Stimulated activated naive CD4-positive, alpha-beta T cell treated with Interleukin-2 at 50 U/mL for 16 hours (primary cell): ENCODE measurements around the gene BSX.

Source experiments
- DNase-seq: peaks from one replicate; lab custom pipeline; 2025; lab: John Stamatoyannopoulos, UW

Gene BSX

DNA sequence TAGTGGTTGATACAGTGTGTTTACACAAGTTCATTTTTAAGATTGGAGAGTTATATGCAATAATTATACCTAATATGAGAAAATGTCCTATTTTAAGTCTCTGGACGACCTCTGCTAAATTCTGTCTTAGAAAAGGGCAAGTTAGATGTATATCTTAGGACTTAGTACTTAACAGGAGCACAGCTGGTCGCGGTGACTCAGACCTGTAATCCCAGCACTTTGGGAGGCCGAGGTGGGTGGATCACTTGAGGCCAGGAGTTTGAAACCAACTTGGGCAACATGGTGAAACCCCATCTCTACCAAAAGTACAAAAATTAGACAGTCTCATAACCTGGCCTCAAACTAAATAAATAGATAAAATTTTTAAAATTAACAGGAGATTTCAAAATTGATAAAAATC is 27.2 kb downstream of the BSX start:
- no peak for DNase-seq

DNA sequence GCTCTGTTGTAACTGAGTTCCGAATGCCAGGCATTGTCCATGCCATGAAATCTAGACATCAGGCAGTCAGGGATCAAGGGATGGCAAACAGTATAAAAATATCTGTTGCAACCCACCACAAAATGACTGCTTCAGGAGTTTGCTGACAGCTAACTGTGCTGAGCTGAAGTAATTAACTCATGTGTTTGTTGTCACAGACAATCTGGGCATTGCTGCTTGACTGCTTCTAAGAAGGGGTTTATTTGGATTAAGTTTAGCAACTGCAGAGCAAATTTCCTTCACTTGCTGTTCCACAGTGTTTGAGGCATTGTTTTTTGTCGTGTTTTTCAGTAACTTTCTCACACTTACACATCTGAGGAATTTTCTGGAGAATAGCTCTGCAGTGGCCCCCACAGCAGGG is 30.4 kb downstream of the BSX start:
- DNase-seq = no peak

DNA sequence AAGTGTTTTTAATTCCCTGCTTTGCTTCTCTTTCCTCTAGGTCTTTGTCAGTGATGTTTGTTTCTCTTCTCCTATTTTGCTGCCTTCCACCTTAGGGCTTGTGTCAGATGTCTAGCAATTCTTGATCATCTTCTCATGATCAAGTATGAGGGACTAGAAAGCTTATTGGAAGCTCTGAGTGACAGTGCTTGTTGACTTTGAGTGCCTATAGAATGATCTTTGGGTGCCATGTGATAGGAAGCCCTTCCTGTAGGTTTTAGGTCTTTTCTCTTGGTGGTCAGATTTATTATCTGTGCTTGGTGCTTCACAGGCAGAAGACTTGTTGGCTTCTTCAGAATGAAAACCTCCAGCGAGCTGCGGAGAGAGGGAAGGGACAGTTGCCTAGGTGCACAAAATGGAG is 43.1 kb downstream of the BSX start:
- DNase-seq = no peak

DNA sequence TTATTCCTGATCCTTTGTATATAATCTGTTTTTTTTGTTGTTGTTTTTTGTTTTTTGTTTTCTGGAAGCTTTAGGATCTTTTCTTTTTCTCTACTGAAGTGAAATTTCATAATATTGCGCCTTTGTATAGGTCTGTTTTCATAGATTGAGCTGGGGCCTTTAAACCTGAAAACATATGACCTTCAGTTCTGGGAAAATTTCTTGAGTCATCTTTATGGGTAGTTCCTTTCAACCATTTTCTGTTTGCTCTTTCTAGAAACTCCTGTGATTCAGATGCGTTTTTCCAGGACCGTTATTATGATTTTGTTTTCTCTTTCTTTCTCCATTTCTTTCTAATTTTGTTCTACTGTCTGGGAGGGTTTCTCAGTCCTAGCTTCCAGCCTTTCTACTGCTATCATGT is 43.7 kb downstream of the BSX start:
- no peak for DNase-seq

DNA sequence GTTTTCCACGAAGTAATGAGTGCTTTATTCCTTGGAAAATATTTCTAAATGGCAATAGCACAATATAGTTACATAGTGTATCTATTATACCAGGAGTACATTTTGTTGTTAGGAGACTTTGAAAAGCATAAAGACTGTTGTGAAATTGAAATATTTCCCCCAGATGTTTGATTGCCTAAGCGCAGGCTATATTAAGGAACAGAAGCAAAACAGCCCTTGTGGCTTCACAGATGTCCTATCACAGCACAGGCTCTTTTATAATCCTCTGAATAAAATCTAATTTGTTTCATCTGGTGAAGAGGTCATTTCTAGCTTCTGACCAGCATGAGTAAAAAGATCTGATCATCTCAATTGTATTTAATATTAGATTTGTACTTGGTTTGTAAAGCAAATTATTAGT is 48.2 kb downstream of the BSX start:
- DNase-seq = no peak

DNA sequence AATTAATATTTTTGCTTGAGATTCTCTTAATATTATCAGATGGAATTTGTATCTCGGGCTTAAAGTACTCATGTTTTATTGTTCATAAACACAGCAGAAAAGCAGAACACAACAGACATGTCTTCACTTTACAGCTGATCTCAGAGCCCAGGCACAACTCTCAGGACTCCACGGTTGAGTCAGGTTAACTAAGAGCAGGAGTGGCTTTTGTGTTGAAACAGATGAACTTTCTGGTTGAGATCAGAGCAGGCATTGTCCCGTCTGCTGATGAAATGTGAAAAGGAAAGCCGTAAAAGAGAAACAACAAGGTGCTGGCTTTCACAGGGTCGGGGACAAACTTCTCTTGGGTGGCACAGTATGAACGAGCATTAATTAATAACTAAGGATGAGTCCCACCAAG is 50.1 kb downstream of the BSX start:
- no peak for DNase-seq
